Stromal cell of bone marrow (primary cell): ENCODE measurements around the gene SLC17A9.
"Not testable (repeated sequence)": the region's sequence is repeated elsewhere in the genome, so short reads cannot be mapped to it uniquely, and the experiment has no call there.

Experiments
- DNase-seq: peaks from one replicate; pipeline ENCODE4 v3.0.0-alpha.2; 2012; ENCODE audit warnings: low read depth

SLC17A9 gene

DNA sequence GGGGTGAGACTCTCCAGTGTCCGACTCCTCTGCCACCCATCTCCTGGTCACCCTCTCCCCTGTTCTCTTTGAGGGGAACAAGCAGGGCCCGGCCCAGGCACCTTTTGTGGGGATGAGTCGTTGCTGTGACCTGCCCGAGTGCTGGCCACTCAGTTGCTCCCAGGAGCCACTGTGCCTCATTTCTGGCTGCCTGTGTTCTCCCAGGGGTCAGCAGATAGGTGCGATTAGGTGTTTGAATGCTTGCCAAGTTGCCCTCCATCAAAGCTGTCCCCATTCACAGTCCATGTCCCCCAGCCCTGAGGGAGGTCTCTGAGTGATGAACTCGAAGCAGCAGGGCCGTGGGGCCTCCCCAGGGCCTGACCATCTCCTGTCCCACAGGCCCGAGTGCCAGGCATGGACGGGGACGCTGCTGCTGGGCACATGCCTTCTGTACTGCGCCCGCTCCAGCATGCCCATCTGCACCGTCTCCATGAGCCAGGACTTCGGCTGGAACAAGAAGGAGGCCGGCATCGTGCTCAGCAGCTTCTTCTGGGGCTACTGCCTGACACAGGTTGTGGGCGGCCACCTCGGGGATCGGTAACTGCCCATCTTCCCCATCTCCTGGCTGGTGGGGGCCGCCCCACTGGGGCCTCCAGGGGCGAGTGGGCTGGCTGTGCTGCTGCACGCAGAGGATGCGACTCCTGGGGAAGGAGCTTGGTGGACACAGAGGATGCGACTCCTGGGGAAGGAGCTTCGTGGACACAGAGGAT lies 4.1 kb downstream of the SLC17A9 start:
- DNase-seq: no peak

DNA sequence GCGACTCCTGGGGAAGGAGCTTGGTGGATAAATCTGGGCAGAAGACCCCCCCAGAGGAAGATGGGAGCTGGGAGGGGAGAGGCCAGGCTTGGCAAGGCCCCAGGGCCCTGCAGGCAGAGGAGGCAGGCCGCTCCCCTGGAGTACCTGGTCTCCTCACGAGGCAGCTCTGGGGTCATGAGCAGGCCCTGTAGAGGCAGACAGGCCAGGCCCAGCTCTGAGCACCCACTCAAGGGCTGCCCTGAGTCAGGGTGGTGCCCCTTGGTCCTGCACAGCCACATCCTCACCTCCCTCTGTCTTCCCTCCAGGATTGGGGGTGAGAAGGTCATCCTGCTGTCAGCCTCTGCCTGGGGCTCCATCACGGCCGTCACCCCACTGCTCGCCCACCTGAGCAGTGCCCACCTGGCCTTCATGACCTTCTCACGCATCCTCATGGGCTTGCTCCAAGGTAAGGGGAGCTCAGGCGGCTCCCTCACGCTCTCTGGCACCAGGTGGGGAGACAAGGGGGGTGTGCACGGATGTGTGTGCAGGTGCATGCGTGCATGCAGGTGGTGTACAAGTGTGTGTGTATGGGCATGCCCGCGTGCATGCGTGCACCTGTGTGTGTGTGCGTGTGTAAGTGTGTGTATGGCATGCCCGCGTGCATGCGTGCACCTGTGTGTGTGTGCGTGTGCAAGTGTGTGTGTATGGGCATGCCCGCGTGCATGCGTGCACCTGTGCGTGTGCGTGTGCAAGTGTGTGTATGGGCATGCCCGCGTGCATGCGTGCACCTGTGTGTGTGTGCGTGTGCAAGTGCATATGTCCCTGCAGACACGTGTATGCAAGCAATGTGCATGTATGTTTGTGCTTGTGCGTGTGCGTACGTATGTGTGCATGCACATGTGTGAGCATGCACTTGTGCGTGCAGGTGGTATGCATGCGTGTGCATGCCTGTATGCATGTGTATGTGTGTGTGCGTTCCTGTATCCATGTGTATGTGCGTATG lies 4.9 kb downstream of the SLC17A9 start:
- no peak for DNase-seq

DNA sequence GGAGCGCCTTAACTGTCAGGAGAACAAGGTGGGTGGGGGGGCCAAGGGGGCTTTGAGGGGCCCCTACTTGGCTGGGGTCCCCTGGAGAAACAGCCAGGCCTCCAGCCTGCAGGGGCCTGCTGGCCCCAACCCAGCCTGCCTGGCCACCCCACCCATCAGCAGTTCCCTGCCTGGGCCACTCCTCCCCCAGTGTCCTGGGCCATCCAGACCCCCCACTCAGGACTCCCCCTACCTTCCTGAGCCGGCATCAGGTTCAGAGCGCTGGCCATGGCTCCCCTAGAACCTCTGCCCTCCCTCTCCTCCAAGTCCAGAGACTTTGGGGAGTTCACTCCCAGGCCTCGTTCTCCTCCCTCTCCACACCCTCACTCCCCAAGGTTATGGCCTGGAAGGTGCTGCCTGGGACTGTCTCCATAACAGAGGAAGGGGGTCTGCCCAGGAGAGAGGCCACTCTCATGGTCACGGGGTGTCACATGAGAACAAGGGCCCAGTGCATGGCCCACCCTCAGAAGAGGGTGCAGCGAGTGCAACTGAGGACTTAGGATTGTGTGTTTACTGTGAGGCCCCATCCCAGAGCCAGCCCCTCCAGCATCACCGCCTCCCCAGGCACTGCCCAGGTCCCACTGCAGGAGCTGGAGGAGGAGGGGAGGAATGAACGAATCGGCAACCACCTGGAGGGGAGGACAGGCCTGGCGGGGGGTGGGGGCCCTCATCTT lies 6.0 kb downstream of the SLC17A9 start:
- DNase-seq: no peak

DNA sequence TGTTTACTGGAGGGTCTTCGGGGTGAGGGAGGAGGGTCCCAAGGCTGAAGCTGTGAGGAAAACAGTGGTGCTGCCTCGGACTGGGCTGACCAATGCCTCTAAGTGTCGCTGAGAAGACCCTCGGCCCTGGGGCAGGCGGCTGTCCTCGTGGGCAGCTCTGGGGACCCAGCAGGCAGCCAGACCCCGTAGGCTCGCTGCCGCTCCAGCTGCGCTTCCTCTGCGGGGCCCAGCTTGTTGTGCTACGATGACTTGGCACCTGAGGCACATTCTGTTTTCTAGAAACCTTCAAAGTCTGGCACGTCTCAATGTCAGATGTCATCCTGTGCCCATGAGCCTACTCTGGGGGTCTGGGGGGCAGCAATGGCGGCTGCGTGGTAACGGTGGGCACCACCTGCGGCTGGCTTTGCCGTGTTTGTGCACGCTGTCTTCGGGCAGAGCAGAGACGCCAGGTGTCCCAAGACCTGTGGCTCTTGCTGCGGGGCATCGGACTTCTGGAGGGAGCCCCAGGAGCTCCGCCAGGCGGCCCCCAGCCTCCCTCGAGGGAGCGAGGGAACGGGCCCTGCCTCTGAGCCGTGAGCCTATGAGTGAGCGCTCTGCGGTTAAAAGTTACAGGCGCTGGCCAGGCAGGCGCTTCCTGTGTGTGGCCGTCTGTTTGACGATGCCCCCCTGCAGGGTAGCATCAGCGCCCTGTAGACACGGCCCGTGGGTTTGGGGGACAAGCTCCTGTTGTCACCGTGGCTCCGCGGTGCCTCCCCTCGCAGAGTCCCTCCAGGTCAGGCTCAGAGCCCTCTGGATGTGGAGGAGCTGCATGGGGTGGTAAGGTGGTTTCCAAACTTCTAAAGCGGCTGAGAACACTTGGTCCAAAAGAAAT lies 6.8 kb downstream of the SLC17A9 start:
- no peak for DNase-seq

DNA sequence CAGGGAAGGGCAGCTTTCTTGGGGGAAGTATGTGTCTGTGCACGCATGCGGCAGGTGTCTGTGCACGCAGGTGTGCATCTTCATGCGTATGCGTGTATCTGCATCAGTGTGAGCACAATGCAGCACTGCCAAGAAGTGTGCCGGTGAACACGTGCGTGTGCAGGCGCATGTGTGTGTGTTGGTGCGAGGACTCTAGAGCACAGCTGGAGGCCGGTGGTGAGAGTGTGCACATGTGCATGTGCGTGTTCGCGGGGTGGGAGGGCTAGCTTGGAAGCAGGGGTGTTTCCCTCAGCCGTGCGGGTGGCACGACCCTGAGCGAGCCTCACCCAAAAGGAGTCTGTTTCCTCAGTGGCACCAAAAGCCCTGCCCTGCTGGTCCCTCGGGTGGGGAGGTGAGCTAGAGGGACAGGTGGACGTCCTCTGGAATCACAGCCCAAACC lies 7.5 kb downstream of the SLC17A9 start:
- no peak for DNase-seq

DNA sequence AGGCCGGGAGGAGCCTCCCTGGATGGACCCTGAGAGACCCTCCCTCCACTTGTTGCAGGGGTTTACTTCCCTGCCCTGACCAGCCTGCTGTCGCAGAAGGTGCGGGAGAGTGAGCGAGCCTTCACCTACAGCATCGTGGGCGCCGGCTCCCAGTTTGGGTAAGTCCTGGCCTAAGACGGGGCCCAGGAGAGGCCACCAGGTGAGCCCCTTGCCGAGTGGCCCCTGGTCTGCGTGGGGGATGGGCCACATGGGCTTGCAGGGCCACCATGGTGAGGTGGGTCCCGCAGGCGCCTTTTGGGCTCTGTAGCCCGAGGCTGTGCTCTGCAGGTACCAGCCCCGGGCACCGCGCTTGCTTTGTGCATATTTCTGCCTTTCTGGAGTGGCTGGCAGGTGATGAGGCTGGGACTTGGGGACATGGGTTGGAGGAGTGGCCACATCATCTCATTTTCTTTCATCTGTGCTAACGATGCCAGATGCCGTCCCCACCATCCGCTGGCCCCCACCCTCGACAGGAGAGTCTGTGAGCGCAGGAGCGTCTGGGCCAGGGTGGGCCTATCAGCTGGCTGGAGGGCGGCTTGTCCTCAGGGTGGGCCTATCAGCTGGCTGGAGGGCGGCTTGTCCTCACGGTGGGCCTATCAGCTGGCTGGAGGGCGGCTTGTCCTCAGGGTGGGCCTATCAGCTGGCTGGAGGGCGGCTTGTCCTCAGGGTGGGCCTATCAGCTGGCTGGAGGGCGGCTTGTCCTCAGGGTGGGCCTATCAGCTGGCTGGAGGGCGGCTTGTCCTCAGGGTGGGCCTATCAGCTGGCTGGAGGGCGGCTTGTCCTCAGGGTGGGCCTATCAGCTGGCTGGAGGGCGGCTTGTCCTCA lies 8.2 kb downstream of the SLC17A9 start:
- DNase-seq: not testable (repeated sequence)

DNA sequence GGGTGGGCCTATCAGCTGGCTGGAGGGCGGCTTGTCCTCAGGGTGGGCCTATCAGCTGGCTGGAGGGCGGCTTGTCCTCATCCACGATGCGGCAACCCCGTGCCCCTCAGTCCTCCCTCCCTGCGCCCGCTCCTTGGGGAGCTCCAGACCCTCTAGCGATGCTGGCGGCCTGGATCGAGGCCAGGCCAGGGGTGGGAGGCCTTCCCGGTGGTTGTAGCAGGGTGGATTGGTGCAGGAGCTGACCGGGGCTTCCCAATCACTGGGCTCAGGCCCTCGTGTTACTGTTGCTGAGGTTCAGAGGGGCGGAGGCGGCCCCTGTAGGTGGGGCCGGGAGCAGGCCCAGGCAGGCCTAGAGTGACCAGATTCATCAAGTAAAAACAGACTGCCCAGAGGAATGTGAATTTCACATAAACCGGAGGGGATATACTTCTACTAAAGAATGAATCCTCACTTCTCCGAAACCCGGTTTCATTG lies 8.8 kb downstream of the SLC17A9 start:
- DNase-seq: no peak

DNA sequence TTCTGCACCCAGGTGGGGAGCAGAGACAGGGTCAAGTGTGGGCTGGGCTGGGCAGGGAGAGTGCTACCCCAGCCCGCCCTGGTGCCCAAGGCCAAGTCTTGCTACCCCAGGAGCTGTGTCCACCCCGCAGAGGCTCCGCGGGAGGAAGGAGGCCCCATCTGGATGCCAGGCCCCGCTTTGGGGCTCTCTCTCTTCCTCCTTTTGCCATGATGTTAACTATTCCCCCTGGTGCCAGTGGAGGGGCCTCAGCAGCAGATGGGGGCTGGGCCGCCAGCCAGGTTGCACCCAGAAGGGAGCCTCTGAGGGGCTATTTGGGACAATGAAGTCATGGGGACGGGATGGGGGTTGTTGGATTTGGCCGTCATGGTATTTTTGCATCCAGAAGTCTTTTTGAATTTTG lies 9.3 kb downstream of the SLC17A9 start:
- no peak for DNase-seq

DNA sequence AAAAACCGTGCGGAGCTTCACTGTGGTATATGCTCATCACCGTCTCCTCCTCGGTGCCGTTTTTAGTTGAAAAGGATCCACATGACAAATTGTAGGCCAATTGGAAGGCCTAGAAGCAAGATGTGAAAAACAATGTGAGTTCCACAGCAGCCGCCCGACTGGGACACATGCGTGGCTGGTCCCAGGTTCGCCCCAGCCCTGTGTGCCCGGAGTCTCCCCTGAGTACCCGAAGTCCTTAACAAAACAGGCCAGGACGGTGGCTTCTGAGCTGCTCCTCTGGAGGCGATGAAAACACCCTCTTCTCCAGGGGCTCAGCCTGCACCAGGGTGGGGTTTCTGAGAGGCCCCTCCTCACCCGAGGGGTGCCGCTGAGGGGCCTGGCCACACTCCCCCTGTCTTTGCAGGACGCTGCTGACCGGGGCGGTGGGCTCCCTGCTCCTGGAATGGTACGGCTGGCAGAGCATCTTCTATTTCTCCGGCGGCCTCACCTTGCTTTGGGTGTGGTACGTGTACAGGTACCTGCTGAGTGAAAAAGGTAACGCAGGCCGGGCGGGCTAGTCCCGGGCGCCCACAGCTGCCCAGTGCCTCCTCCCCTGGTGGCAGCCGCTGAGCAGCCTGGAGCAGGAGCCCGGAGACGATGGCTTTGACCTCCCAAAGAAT lies 9.8 kb downstream of the SLC17A9 start:
- DNase-seq: no peak

DNA sequence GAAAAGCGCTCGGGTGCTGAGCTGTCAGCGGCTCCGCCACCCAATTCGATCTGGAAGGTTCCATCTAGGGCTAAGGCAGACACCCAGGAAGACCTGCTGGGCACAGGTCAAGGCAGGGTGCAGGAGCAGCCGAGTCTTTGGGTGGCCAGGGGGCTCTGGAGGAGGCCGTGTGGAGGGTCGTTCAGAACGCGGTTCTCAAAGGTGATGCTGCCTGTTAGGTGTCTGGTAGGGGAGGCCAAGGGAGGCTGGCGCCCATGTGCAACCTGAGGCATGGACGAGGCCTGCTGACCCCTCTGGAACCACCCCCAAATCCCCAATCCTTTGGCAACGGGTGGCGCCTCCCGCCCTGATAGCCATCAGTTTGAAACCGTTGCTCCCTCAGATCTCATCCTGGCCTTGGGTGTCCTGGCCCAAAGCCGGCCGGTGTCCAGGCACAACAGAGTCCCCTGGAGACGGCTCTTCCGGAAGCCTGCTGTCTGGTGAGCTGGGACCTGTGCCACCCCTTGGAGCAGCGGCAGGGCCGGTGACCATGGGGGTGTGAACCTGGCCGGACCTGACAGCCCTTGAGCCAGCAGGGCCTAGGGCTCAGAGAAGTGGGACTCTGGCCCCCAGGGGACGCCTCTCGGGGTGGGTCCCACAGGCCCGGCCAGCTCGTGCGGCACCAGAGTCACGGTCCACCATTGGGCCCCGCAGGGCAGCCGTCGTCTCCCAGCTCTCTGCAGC lies 10.5 kb downstream of the SLC17A9 start:
- DNase-seq: no peak

DNA sequence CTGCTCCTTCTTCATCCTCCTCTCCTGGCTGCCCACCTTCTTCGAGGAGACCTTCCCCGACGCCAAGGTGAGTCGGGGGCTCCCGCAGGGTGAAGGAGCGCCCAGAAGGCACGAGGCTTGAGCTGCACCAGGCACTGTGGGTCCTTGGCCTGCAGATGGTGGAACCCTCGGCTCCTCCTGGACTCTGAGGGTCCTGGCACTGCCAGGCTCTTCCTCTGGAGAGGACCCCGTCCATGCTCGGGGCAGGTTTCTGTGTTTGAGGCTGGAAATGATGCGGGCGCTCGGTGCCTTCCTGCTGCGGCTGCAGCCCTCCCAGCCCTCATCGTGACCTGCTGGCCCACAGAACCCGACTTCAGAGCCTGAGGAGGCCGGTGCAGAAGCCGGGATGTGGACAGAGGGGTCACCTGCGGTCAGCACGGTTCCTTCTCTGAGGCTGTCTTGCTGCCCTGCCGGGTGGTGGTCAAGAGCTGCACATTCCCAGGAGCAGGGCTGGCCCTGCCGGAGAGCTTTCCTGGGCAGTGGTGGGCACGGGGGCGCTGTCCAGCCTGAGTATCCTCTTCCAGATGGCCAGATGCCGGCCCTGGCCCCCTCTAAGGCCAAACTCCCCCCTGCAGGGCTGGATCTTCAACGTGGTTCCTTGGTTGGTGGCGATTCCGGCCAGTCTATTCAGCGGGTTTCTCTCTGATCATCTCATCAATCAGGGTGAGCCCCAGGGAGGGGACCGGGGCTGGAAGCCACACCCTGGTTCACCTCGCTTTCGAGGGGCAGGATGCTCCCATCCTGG lies 11.3 kb downstream of the SLC17A9 start:
- DNase-seq: no peak

DNA sequence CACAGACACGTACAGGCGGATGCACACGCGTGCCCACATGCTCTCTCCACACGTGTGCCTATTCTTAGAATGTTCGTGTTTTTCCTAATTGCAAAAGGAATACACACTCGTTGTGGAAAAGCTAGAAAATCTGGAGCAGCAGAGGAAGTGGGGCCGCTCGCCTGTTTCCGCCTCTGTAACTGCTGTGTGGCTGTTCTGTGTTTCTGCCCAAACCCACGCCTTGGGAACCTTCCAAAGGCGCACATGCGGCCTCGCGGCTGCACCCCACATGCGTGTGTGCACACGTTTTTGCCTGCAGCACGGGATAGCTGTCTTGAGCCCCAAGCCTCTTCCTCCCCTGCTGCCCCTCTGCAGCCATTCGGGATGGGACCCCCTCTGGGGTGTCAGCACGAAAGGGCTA lies 12.2 kb downstream of the SLC17A9 start:
- no peak for DNase-seq

DNA sequence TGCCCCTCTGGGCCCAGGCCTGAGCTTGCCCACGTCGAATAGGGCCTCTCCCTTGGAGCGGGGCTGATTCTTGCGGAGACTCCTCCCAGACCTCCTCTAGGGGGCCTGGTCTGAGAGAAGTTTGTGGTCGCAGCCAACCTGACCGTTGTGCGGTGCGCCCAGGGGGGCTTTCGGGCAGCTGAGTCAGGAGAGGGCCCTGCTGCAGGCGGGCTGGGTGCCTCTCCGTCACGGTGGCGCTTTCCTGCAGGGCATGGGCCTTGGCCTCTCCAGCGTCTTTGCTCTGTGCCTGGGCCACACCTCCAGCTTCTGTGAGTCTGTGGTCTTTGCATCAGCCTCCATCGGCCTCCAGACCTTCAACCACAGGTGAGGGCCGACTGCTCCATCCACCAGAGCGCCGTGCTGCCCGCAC lies 12.9 kb downstream of the SLC17A9 start:
- DNase-seq: no peak

DNA sequence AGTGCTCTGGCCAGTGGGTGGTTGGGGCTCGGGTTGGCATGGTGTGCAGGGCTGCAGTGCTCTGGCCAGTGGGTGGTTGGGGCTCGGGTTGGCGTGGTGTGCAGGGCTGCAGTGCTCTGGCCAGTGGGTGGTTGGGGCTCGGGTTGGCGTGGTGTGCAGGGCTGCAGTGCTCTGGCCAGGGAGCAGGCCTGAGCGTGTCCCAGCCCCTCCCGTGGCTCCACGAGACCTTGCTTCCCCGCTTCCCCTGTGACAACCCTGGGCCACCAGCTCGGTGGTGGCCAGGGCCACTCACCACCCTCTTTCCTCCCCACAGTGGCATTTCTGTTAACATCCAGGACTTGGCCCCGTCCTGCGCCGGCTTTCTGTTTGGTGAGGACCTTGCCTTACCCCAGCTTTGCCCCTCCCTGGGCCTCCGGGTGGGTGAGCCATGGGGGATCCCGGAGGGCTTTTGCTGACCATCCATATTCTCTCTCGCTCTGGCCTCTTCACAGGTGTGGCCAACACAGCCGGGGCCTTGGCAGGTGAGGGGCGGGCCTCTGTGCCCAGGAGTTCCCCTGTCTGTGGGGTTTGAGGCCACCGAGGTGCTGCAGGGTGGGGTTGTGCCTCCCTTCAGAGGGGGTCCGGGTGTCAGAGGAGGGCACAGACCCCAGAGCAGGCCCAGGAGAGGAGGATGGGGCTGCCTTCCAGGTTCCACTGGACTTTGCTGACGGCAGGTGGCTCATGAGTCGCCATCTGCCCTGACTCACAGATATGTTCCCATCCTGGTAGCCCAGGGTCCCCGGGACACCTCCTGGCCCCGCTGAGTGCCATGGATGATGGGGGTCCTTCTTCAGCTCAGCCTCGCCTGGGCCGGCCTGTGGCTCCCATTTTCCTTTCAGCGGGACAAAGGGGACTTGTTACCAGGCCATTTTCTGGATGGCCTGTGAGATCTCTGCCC lies 14.0 kb downstream of the SLC17A9 start:
- no peak for DNase-seq

DNA sequence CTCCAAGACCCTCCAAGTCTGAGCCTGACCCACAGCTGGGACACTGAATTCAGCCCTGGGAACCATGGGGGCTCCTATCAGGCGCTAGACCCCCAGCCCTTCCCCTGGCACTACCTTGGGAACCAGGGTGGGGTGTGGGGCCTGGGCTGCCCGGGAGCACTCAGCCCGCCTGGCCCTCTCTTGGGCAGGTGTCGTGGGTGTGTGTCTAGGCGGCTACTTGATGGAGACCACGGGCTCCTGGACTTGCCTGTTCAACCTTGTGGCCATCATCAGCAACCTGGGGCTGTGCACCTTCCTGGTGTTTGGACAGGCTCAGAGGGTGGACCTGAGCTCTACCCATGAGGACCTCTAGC lies 14.6 kb downstream of the SLC17A9 start:
- no peak for DNase-seq

DNA sequence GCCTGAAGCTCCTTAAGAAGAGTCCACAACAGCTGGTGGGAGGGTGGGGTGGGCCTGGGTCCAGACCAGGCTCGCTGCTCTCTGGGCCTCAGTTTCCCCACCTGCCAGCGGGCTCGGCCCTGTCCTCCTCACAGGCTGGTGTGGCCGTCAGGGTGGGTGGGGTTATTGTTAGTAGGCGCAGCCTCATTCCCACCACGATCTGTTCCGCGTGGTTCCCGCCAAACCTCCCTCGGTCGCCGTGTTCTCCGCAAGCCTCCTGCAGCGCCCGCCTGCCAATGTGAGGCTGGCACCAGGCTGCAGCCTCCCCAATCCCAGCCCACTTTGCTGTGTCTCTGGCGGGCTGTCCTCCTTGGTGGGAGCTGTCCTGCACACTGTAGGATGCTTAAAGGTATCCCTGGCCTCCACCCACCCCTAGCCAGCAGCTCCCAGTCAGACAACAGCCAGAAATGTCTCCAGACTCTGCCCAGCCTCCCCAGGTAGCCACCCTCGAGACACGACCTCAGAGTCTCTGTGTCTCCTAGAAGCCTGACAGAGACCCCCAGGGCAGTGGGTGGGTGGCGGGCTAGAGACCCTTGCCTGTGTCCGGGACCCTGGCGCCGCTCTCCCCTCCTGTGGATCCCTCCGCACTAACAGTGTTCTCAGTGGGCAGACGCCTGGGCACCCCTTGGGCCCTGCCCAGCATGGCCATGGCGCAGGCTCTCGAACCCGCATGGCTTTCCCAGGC lies 15.3 kb downstream of the SLC17A9 start:
- DNase-seq: no peak
